B cell (primary cell): ENCODE data around the gene XYLT1. TPM values are rescaled to one million over a fixed set of nuclear protein-coding genes. Genes with fewer than 3 reads are reported as not detected.

Experiments
- ATAC-seq: fragments of 200-7000 bp; cut with Tn5 transposase; one replicate; pipeline ENCODE4 v1.10.0; 2021; ENCODE audit warnings: low read depth, mild to moderate bottlenecking, moderate number of reproducible peaks, moderate library complexity
- CTCF ChIA-PET: fragments of 350-600 bp; sonication (Branson Sonifier 250); formaldehyde crosslinking; loops from one replicate; lab custom pipeline; 2021; ENCODE audit warnings: antibody characterized with exemption, inconsistent platforms; lab: Charles Lee
- POLR2A ChIA-PET: fragments of 350-600 bp; sonication (Branson Sonifier 250); formaldehyde crosslinking; loops from one replicate; lab custom pipeline; 2021; ENCODE audit warnings: antibody characterized with exemption; lab: Charles Lee
- DNase-seq: peaks from one replicate; pipeline ENCODE4 v3.0.0; 2013
- H2AFZ ChIP-seq: 2 replicates; pipeline ENCODE4 v1.6.1; 2012; ENCODE audit warnings: mild to moderate bottlenecking, low read depth, low read length; ENCODE audit not compliant: insufficient read depth, poor library complexity, severe bottlenecking
- H3K27ac ChIP-seq, 2 donors: 1 replicate in 1 of 2; 2 replicates in 1 of 2; pipeline ENCODE4 v1.5.1; 2012 to 2013; ENCODE audit warnings: low read length in 2 of 2, mild to moderate bottlenecking in 2 of 2, moderate library complexity in 1 of 2
- H3K27me3 ChIP-seq, 4 experiments: fragments of 200-600 bp in 1 of 4; sonication (generic) in 1 of 4; replicated peaks in 1 of 4; 1 replicate in 2 of 4; 2 replicates in 2 of 4; pipeline versions ENCODE4 v1.6.1 to v1.7.0; 2013 to 2016; ENCODE audit warnings: low read length in 3 of 4, mild to moderate bottlenecking in 2 of 4, mixed read lengths in 1 of 4, moderate library complexity in 1 of 4; ENCODE audit not compliant: insufficient read depth in 4 of 4, control insufficient read depth in 3 of 4; ENCODE audit errors: control extremely low read depth in 1 of 4
- H3K36me3 ChIP-seq, 2 experiments: replicated peaks in 1 of 2; 1 replicate in 1 of 2; 2 replicates in 1 of 2; pipeline versions ENCODE4 v1.6.1 to v1.7.1; 2013; ENCODE audit warnings: low read length in 1 of 2; ENCODE audit not compliant: insufficient read depth in 2 of 2, control insufficient read depth in 1 of 2; ENCODE audit errors: control extremely low read depth in 1 of 2, extremely low read depth in 1 of 2
- H3K4me1 ChIP-seq, 2 donors: fragments of 200-600 bp in 1 of 2; sonication (generic) in 1 of 2; 1 replicate in 1 of 2; 2 replicates in 1 of 2; pipeline versions ENCODE4 v1.5.1 to v1.6.1; 2013 to 2017; ENCODE audit warnings: low read length in 2 of 2; ENCODE audit not compliant: control insufficient read depth in 2 of 2, insufficient read depth in 2 of 2
- H3K4me2 ChIP-seq: replicated peaks from 2 replicates; pipeline ENCODE3; 2012; ENCODE audit warnings: mild to moderate bottlenecking, low read depth, low read length; ENCODE audit not compliant: poor library complexity, severe bottlenecking
- H3K4me3 ChIP-seq, 5 experiments: fragments of 200-600 bp in 1 of 5; sonication (generic) in 1 of 5; 1 replicate in 3 of 5; 2 replicates in 2 of 5; pipeline versions ENCODE4 v1.5.1 to v1.7.0; 2011 to 2016; ENCODE audit warnings: low read length in 4 of 5, mild to moderate bottlenecking in 4 of 5, low read depth in 2 of 5, control low read depth in 1 of 5, moderate library complexity in 1 of 5; ENCODE audit not compliant: insufficient read depth in 1 of 5; ENCODE audit errors: control extremely low read depth in 1 of 5, extremely low read depth in 1 of 5
- H3K79me2 ChIP-seq: fragments of 200-600 bp; sonication (generic); one replicate; pipeline ENCODE4 v1.6.0; 2016; ENCODE audit warnings: low read length; ENCODE audit not compliant: control insufficient read depth, insufficient read depth
- H3K9ac ChIP-seq: fragments of 200-600 bp; sonication (generic); 2 replicates; pipeline ENCODE4 v1.6.1; 2017; ENCODE audit warnings: mild to moderate bottlenecking, low read length, moderate library complexity
- H3K9me3 ChIP-seq, 3 donors: one replicate each; pipeline versions ENCODE4 v1.6.1 to v1.7.1; 2013; ENCODE audit warnings: low read length in 2 of 3; ENCODE audit not compliant: control insufficient read depth in 2 of 3, insufficient read depth in 1 of 3; ENCODE audit errors: control extremely low read depth in 1 of 3
- H4K20me1 ChIP-seq: 2 replicates; pipeline ENCODE4 v1.6.0; 2012; ENCODE audit warnings: mild to moderate bottlenecking, low read length; ENCODE audit not compliant: insufficient read depth, control insufficient read depth, poor library complexity, severe bottlenecking
- H3K27ac Mint-ChIP-seq: one replicate; pipeline ENCODE4 v1.8.0; 2021; ENCODE audit warnings: mixed read lengths
- H3K27me3 Mint-ChIP-seq: one replicate; pipeline ENCODE4 v1.8.0; 2021; ENCODE audit warnings: mixed read lengths
- H3K4me1 Mint-ChIP-seq: one replicate; pipeline ENCODE4 v1.8.0; 2021; ENCODE audit warnings: mixed read lengths
- H3K4me3 Mint-ChIP-seq: one replicate; pipeline ENCODE4 v1.8.0; 2021; ENCODE audit warnings: mixed read lengths
- H3K9me3 Mint-ChIP-seq: one replicate; pipeline ENCODE4 v1.8.0; 2022; ENCODE audit warnings: mixed read lengths; ENCODE audit not compliant: insufficient read depth
- CTCF ChIP-seq: fragments of 200-600 bp; IDR thresholded peaks from one replicate; pipeline ENCODE4 v1.8.0; 2022; ENCODE audit warnings: antibody characterized with exemption, mild to moderate bottlenecking
- EZH2 ChIP-seq: IDR thresholded peaks from 2 replicates; pipeline ENCODE4 v1.6.1; 2012; ENCODE audit warnings: borderline replicate concordance, low read depth, mild to moderate bottlenecking, moderate library complexity, low read length; ENCODE audit not compliant: insufficient read depth, poor library complexity, severe bottlenecking
- WGBS: methylation state at CpG from one replicate; pipeline ENCODE4 v1.1.5; 2013; ENCODE audit warnings: missing lambda C conversion rate; ENCODE audit not compliant: insufficient coverage; 5-methylcytosine and 5-hydroxymethylcytosine counted together
- intact Hi-C: fragments of 100-400 bp; cut with micrococcal nuclease; formaldehyde crosslinking; loops from one replicate; pipeline ENCODE4 v1.10.0; 2022
- polyA plus RNA-seq: library from polyadenylated mRNA; depleted of rRNA; stranded (reverse); fragments of >200 nt; gene quantifications from 2 replicates; pipeline ENCODE4 v1.2.3, GENCODE V29; 2012
- total RNA-seq, 2 donors: library from RNA; stranded (reverse); fragments of 120-200 nt in 1 of 2; gene quantifications; 1 replicate in 1 of 2; 2 replicates in 1 of 2; pipeline versions ENCODE4 v1.2.3 to v1.2.4, GENCODE V29; 2013 to 2022

XYLT1 gene
- total and polyA plus RNA-seq, 2 donors (not counting 1 experiment from before 2014, with no cell fraction given): 8.7 to 59.6 TPM

- DNase-seq: no peak
- peaks cover 5% of the 10 kb centered on the region for H3K9me3 Mint-ChIP-seq
- H3K27me3 Mint-ChIP-seq: no peaks in the 10 kb centered on the region
- intact Hi-C loops: loop anchor here (5.0 to 10.0 kb wide), 3 partner anchors 101 to 352 kb away; no protein-coding TSS in a partner anchor
- Histone ChIP-seq H3K79me2 (peaks cover 60% of the 10 kb centered on the region), H3K4me1 (peaks cover 99 to 100% of the 10 kb centered on the region in 2 donors), H3K4me3 (no peak overlapping the region), H3K27ac (peak overlapping the region; percentile 91 to 93), H3K9me3 (peaks cover 0 to 7% (median 0%) of the 10 kb centered on the region in 3 donors), H4K20me1 (no peaks in the 10 kb centered on the region), H3K36me3 (no peaks in the 10 kb centered on the region), H3K27me3 (no peaks in the 10 kb centered on the region), H3K9ac (peak overlapping the region; percentile 10), H2AFZ (peak overlapping the region; percentile 12), H3K4me2 (peak overlapping the region; percentile 80)
- H3K4me1 Mint-ChIP-seq: peaks cover 93% of the 10 kb centered on the region
- CTCF ChIA-PET: interaction anchor here (0.8 to 8.4 kb wide), 8 partner anchors 11 to 213 kb away, joined by 3 to 48 read pairs (median 7); no protein-coding TSS in a partner anchor
- TF ChIP-seq CTCF (no peak), EZH2 (no peak)
- POLR2A ChIA-PET: interaction anchor here (0.8 to 3.2 kb wide), 5 partner anchors 12 to 65 kb away, joined by 3 to 15 read pairs (median 3); no protein-coding TSS in a partner anchor
- no peak for ATAC-seq
- 91% methylated on average over 4 of the region's 8 CpGs for WGBS
- H3K27ac Mint-ChIP-seq: peak overlapping the region; percentile 93
- peak overlapping the region; percentile 68 for H3K4me3 Mint-ChIP-seq
Measured at GRCh38 chr16:17366299-17366961, 104.3 kb downstream of the XYLT1 start.
